ENCODE data around the gene TMEM269.

Gene TMEM269

GRCh38 chr1:42815941-42816584 is 31.3 kb downstream of the TMEM269 start:
- no peak overlapping the region for H3K27ac ChIP-seq (ENCODE audit: low read depth, low read length)
- DNase-seq: peak; percentile 70

GRCh38 chr1:42816585-42817439 is 32.0 kb downstream of the TMEM269 start, which contains the start of the genes ERMAP and SVBP:
Gene ERMAP, plus strand, starts transcription at chr1:42817122. Its CDS starts 13,327 bp downstream, at chr1:42830449.
Gene SVBP, minus strand, starts transcription at chr1:42817397. Its CDS starts 853 bp downstream, at chr1:42816544.
- Histone ChIP-seq H3K9ac (ENCODE audit: low read length) (peak within 1 kb of the TSS; percentile 91), H3K4me1 (ENCODE audit: control insufficient read depth, low read depth, low read length) (peaks cover 3% of the 10 kb centered on the region), H3K36me3 (ENCODE audit: control insufficient read depth, insufficient read depth, low read length) (no peaks in the 10 kb centered on the region), H2BK120ac (ENCODE audit: low read depth, low read length) (no peak within 1 kb of the TSS), H2AK5ac (ENCODE audit: low read length) (peak within 1 kb of the TSS; percentile 85), H4K5ac (ENCODE audit: low read length) (no peak within 1 kb of the TSS), H2BK5ac (ENCODE audit: low read length) (peak within 1 kb of the TSS; percentile 94), H2BK15ac (replicated peaks; ENCODE audit: low read depth) (no peak within 1 kb of the TSS), H3K18ac (ENCODE audit: low read length) (peak within 1 kb of the TSS; percentile 72), H3K4ac (ENCODE audit: low read depth, low read length) (peak within 1 kb of the TSS; percentile 73), H3K27ac (ENCODE audit: low read depth, low read length) (peak within 1 kb of the TSS; percentile 99), H3K79me2 (ENCODE audit: control insufficient read depth, insufficient read depth, low read length) (no peaks in the 10 kb centered on the region), H3K4me2 (ENCODE audit: low read length) (peak within 1 kb of the TSS; percentile 72), H3K4me3 (ENCODE audit: low read length) (peak within 1 kb of the TSS; percentile 91), H3K56ac (ENCODE audit: low read length) (peak within 1 kb of the TSS; percentile 98), H3K27me3 (ENCODE audit: insufficient read depth, low read length, poor library complexity) (no peaks in the 10 kb centered on the region), H3K23ac (ENCODE audit: low read length) (peak within 1 kb of the TSS; percentile 71), H4K8ac (ENCODE audit: low read depth, low read length) (no peak within 1 kb of the TSS), H3K79me1 (ENCODE audit: low read length) (peaks cover 2% of the 10 kb centered on the region)
- WGBS (ENCODE audit: extremely low coverage, insufficient coverage, low lambda C conversion rate): no CpG with 5 or more reads among the region's 66 CpGs
- peak; percentile 91 for DNase-seq

More at GRCh38 chr1:42815941-42816584, 31.3 kb downstream of the TMEM269 start:
- H3K23ac ChIP-seq (ENCODE audit: low read length): no peak overlapping the region
- no peak overlapping the region for H4K8ac ChIP-seq (ENCODE audit: low read depth, low read length)
- no CpG with 5 or more reads among the region's 7 CpGs for WGBS (ENCODE audit: extremely low coverage, insufficient coverage, low lambda C conversion rate)
- H3K4me1 ChIP-seq (ENCODE audit: control insufficient read depth, low read depth, low read length): peaks cover 3% of the 10 kb centered on the region
- H3K36me3 ChIP-seq (ENCODE audit: control insufficient read depth, insufficient read depth, low read length): no peaks in the 10 kb centered on the region
- H2BK5ac ChIP-seq (ENCODE audit: low read length): no peak overlapping the region
- H3K56ac ChIP-seq (ENCODE audit: low read length): peak overlapping the region; percentile 98
- peak overlapping the region; percentile 57 for H3K4me2 ChIP-seq (ENCODE audit: low read length)
- peak overlapping the region; percentile 34 for H3K18ac ChIP-seq (ENCODE audit: low read length)
- no peaks in the 10 kb centered on the region for H3K27me3 ChIP-seq (ENCODE audit: insufficient read depth, low read length, poor library complexity)
- no peak overlapping the region for H2BK120ac ChIP-seq (ENCODE audit: low read depth, low read length)
- H3K4ac ChIP-seq (ENCODE audit: low read depth, low read length): no peak overlapping the region
- no peaks in the 10 kb centered on the region for H3K79me2 ChIP-seq (ENCODE audit: control insufficient read depth, insufficient read depth, low read length)
- H2AK5ac ChIP-seq (ENCODE audit: low read length): peak overlapping the region; percentile 85
- H4K5ac ChIP-seq (ENCODE audit: low read length): no peak overlapping the region
- H2BK15ac ChIP-seq (replicated peaks; ENCODE audit: low read depth): no peak overlapping the region
- peak overlapping the region; percentile 89 for H3K9ac ChIP-seq (ENCODE audit: low read length)
- peaks cover 2% of the 10 kb centered on the region for H3K79me1 ChIP-seq (ENCODE audit: low read length)
- peak overlapping the region; percentile 91 for H3K4me3 ChIP-seq (ENCODE audit: low read length)

GRCh38 chr1:42817440-42817767 is 32.6 kb downstream of the TMEM269 start:
- Histone ChIP-seq H3K4ac (ENCODE audit: low read depth, low read length) (no peak overlapping the region), H3K4me1 (ENCODE audit: control insufficient read depth, low read depth, low read length) (peaks cover 3% of the 10 kb centered on the region), H4K8ac (ENCODE audit: low read depth, low read length) (no peak overlapping the region), H3K56ac (ENCODE audit: low read length) (no peak overlapping the region), H2AK5ac (ENCODE audit: low read length) (no peak overlapping the region), H3K79me2 (ENCODE audit: control insufficient read depth, insufficient read depth, low read length) (no peaks in the 10 kb centered on the region), H3K79me1 (ENCODE audit: low read length) (peaks cover 2% of the 10 kb centered on the region), H3K27me3 (ENCODE audit: insufficient read depth, low read length, poor library complexity) (no peaks in the 10 kb centered on the region), H3K23ac (ENCODE audit: low read length) (no peak overlapping the region), H3K36me3 (ENCODE audit: control insufficient read depth, insufficient read depth, low read length) (no peaks in the 10 kb centered on the region), H2BK120ac (ENCODE audit: low read depth, low read length) (no peak overlapping the region), H2BK5ac (ENCODE audit: low read length) (no peak overlapping the region), H3K9ac (ENCODE audit: low read length) (peak overlapping the region; percentile 62), H4K5ac (ENCODE audit: low read length) (no peak overlapping the region), H2BK15ac (replicated peaks; ENCODE audit: low read depth) (no peak overlapping the region), H3K18ac (ENCODE audit: low read length) (no peak overlapping the region), H3K4me3 (ENCODE audit: low read length) (no peak overlapping the region), H3K27ac (ENCODE audit: low read depth, low read length) (no peak overlapping the region), H3K4me2 (ENCODE audit: low read length) (peak overlapping the region; percentile 72)
- DNase-seq: no peak
- no CpG with 5 or more reads among the region's 13 CpGs for WGBS (ENCODE audit: extremely low coverage, insufficient coverage, low lambda C conversion rate)

- Histone ChIP-seq H2AK5ac (ENCODE audit: low read length) (no peak overlapping the region), H4K8ac (ENCODE audit: low read depth, low read length) (no peak overlapping the region), H3K18ac (ENCODE audit: low read length) (no peak overlapping the region), H3K23ac (ENCODE audit: low read length) (no peak overlapping the region), H3K4ac (ENCODE audit: low read depth, low read length) (no peak overlapping the region), H3K4me1 (ENCODE audit: control insufficient read depth, low read depth, low read length) (peaks cover 3% of the 10 kb centered on the region), H3K27ac (ENCODE audit: low read depth, low read length) (no peak overlapping the region), H3K4me3 (ENCODE audit: low read length) (no peak overlapping the region), H3K79me1 (ENCODE audit: low read length) (peaks cover 2% of the 10 kb centered on the region), H2BK5ac (ENCODE audit: low read length) (no peak overlapping the region), H4K5ac (ENCODE audit: low read length) (no peak overlapping the region), H3K27me3 (ENCODE audit: insufficient read depth, low read length, poor library complexity) (no peaks in the 10 kb centered on the region), H3K4me2 (ENCODE audit: low read length) (no peak overlapping the region), H3K79me2 (ENCODE audit: control insufficient read depth, insufficient read depth, low read length) (no peaks in the 10 kb centered on the region), H3K36me3 (ENCODE audit: control insufficient read depth, insufficient read depth, low read length) (no peaks in the 10 kb centered on the region), H3K56ac (ENCODE audit: low read length) (no peak overlapping the region), H2BK15ac (replicated peaks; ENCODE audit: low read depth) (no peak overlapping the region), H3K9ac (ENCODE audit: low read length) (no peak overlapping the region), H2BK120ac (ENCODE audit: low read depth, low read length) (no peak overlapping the region)
- no CpG with 5 or more reads among the region's 3 CpGs for WGBS (ENCODE audit: extremely low coverage, insufficient coverage, low lambda C conversion rate)
- no peak for DNase-seq
These were observed 33.2 kb downstream of the TMEM269 start for GRCh38 chr1:42817976-42818375.

GRCh38 chr1:42820813-42821212 is 36.0 kb downstream of the TMEM269 start:
- Histone ChIP-seq H3K56ac (ENCODE audit: low read length) (peak overlapping the region; percentile 18), H2BK5ac (ENCODE audit: low read length) (no peak overlapping the region), H3K27ac (ENCODE audit: low read depth, low read length) (no peak overlapping the region), H3K79me1 (ENCODE audit: low read length) (peaks cover 2% of the 10 kb centered on the region), H4K8ac (ENCODE audit: low read depth, low read length) (no peak overlapping the region), H4K5ac (ENCODE audit: low read length) (no peak overlapping the region), H3K36me3 (ENCODE audit: control insufficient read depth, insufficient read depth, low read length) (no peaks in the 10 kb centered on the region), H2BK120ac (ENCODE audit: low read depth, low read length) (no peak overlapping the region), H2AK5ac (ENCODE audit: low read length) (no peak overlapping the region), H3K4me2 (ENCODE audit: low read length) (no peak overlapping the region), H3K23ac (ENCODE audit: low read length) (no peak overlapping the region), H3K4ac (ENCODE audit: low read depth, low read length) (no peak overlapping the region), H3K18ac (ENCODE audit: low read length) (no peak overlapping the region), H3K4me1 (ENCODE audit: control insufficient read depth, low read depth, low read length) (peaks cover 3% of the 10 kb centered on the region), H3K27me3 (ENCODE audit: insufficient read depth, low read length, poor library complexity) (no peaks in the 10 kb centered on the region), H3K4me3 (ENCODE audit: low read length) (no peak overlapping the region), H3K79me2 (ENCODE audit: control insufficient read depth, insufficient read depth, low read length) (no peaks in the 10 kb centered on the region), H3K9ac (ENCODE audit: low read length) (no peak overlapping the region), H2BK15ac (replicated peaks; ENCODE audit: low read depth) (no peak overlapping the region)
- peak; percentile 52 for DNase-seq
- WGBS (ENCODE audit: extremely low coverage, insufficient coverage, low lambda C conversion rate): no CpG with 5 or more reads among the region's 1 CpG

All from mesendoderm (in vitro differentiated cells).